ENCODE measurements around the gene PKD1L1. TPM values are rescaled to one million over a fixed set of nuclear protein-coding genes. Genes with fewer than 3 reads are reported as not detected.

The PKD1L1 gene
- polyA plus RNA-seq, 1 of the 3 experiments (the other 2 are of a cell fraction) = 0.10 TPM

DNA sequence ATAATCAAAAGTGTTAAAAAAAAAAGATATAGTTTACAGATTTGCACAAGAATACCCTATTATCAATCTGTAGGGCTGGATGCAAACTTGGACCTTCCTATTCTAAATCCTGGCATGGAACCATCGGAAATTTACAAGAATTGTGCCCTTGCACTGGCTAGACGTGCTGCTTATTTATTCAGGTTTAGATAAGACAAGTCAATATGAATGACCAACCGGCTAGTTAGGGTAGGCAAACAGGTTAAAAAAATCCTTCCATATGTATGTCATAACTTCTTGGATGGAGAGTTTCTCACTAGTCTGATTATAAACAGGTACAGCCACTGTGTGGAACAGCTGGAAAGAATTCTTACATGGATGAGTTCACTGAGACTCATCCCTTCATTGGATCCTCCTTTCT lies 41.4 kb downstream of the PKD1L1 start:
- Histone ChIP-seq H3K9me2 (no peaks in the 10 kb centered on the region), H3K4me1 (ENCODE audit: control insufficient read depth in 1 of 2, insufficient read depth in 2 of 2, low read depth in 1 of 2, low read length in 1 of 2) (no peaks in the 10 kb centered on the region), H3K9me3 (no peaks in the 10 kb centered on the region), H3K4me2 (no peak overlapping the region), H3K27ac (ENCODE audit: low read depth in 2 of 2, low read length in 1 of 2) (no peak overlapping the region), H3K4me3 (ENCODE audit: low read depth in 2 of 2, low read length in 1 of 2) (no peak overlapping the region), H4K20me1 (ENCODE audit: insufficient read depth) (no peaks in the 10 kb centered on the region), H3K79me2 (ENCODE audit: insufficient read depth) (no peaks in the 10 kb centered on the region), H3K36me3 (replicated peaks in 1 of 2; ENCODE audit: control insufficient read depth in 1 of 2, insufficient read depth in 2 of 2, low read length in 1 of 2) (no peaks in the 10 kb centered on the region), H3F3A (replicated peaks; ENCODE audit: insufficient read depth) (no peaks in the 10 kb centered on the region), H3K27me3 (ENCODE audit: insufficient read depth) (peaks cover 6% of the 10 kb centered on the region; the same call in 1 of the 2 replicates), H3K9ac (no peak overlapping the region), H2AFZ (ENCODE audit: low read depth) (no peak overlapping the region)
- 78% methylated on average over 3 of the region's 3 CpGs for WGBS (ENCODE audit: low lambda C conversion rate)
- DNase-seq = no peak
- CTCF ChIA-PET = no interaction called here
- TF ChIP-seq FOSL2 (IDR thresholded peaks at IDR 0.05; ENCODE audit: borderline replicate concordance, low read depth) = no peak
- TF ChIP-seq MXI1 (IDR thresholded peaks at IDR 0.05; ENCODE audit: low read depth, low read length) = no peak
- TF ChIP-seq NFIC (IDR thresholded peaks at IDR 0.05; ENCODE audit: borderline replicate concordance) = no peak
- TF ChIP-seq MEF2A (IDR thresholded peaks at IDR 0.05; ENCODE audit: borderline replicate concordance, low read depth) = no peak
- TF ChIP-seq EZH2phosphoT487 (IDR thresholded peaks at IDR 0.05; ENCODE audit: borderline replicate concordance, low read depth) = no peak
- TF ChIP-seq IRF3 (IDR thresholded peaks at IDR 0.05; ENCODE audit: low read depth, low read length) = no peak
- no peak for TF ChIP-seq EP300 (IDR thresholded peaks at IDR 0.05; ENCODE audit: borderline replicate concordance in 1 of 2, low read depth in 1 of 2, low read length in 1 of 2)
- TF ChIP-seq, protein P1, sequence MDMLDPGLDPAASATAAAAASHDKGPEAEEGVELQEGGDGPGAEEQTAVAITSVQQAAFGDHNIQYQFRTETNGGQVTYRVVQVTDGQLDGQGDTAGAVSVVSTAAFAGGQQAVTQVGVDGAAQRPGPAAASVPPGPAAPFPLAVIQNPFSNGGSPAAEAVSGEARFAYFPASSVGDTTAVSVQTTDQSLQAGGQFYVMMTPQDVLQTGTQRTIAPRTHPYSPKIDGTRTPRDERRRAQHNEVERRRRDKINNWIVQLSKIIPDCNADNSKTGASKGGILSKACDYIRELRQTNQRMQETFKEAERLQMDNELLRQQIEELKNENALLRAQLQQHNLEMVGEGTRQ (IDR thresholded peaks at IDR 0.05; ENCODE audit: borderline replicate concordance, low read depth, low read length) = no peak
- no peak for TF ChIP-seq TCF12 (IDR thresholded peaks at IDR 0.05)
- no peak for TF ChIP-seq RXRA (IDR thresholded peaks at IDR 0.05; ENCODE audit: borderline replicate concordance, low read depth)
- no peak for TF ChIP-seq CHD2 (IDR thresholded peaks at IDR 0.05; ENCODE audit: low read length, partially characterized antibody)
- no peak for TF ChIP-seq RFX5 (IDR thresholded peaks at IDR 0.05; ENCODE audit: low read length)
- POLR2A ChIA-PET = no interaction called here

GRCh38 chr7:47905076-47905920 lies 43.0 kb downstream of the PKD1L1 start:
- Histone ChIP-seq H3K27ac (ENCODE audit: low read depth in 2 of 2, low read length in 1 of 2) (no peak overlapping the region), H3K79me2 (ENCODE audit: insufficient read depth) (no peaks in the 10 kb centered on the region), H3K9me3 (no peaks in the 10 kb centered on the region), H3K9ac (no peak overlapping the region), H3K4me1 (ENCODE audit: control insufficient read depth in 1 of 2, insufficient read depth in 2 of 2, low read depth in 1 of 2, low read length in 1 of 2) (no peaks in the 10 kb centered on the region), H3K27me3 (ENCODE audit: insufficient read depth) (peaks cover 6% of the 10 kb centered on the region; the same call in 1 of the 2 replicates), H3K9me2 (no peaks in the 10 kb centered on the region), H3K4me3 (ENCODE audit: low read depth in 2 of 2, low read length in 1 of 2) (no peak overlapping the region), H3K36me3 (replicated peaks in 1 of 2; ENCODE audit: control insufficient read depth in 1 of 2, insufficient read depth in 2 of 2, low read length in 1 of 2) (no peaks in the 10 kb centered on the region), H3F3A (replicated peaks; ENCODE audit: insufficient read depth) (no peaks in the 10 kb centered on the region), H3K4me2 (no peak overlapping the region), H2AFZ (ENCODE audit: low read depth) (no peak overlapping the region), H4K20me1 (ENCODE audit: insufficient read depth) (no peaks in the 10 kb centered on the region)
- no peak for DNase-seq
- ChIA-PET CTCF (interaction anchor here (1.2 kb wide), 1 partner anchor 639 kb away, joined by 3 read pairs; no protein-coding TSS in a partner anchor), POLR2A (no interaction called here)
- 85% methylated on average over 10 of the region's 10 CpGs for WGBS (ENCODE audit: low lambda C conversion rate)
- TF ChIP-seq REST (IDR thresholded peaks at IDR 0.05; ENCODE audit: low read depth, low read length) (no peak), NFIC (IDR thresholded peaks at IDR 0.05; ENCODE audit: borderline replicate concordance) (no peak), RCOR1 (IDR thresholded peaks at IDR 0.05; ENCODE audit: low read length) (no peak), EP300 (IDR thresholded peaks at IDR 0.05; ENCODE audit: borderline replicate concordance in 1 of 2, low read depth in 1 of 2, low read length in 1 of 2) (no peak), FOSL2 (IDR thresholded peaks at IDR 0.05; ENCODE audit: borderline replicate concordance, low read depth) (no peak), PBX3 (IDR thresholded peaks at IDR 0.05) (no peak), TEAD4 (IDR thresholded peaks at IDR 0.05; ENCODE audit: borderline replicate concordance, insufficient read depth) (no peak), FOXJ3 (CRISPR knock-in tag; IDR thresholded peaks at IDR 0.05) (no peak), CHD2 (IDR thresholded peaks at IDR 0.05; ENCODE audit: low read length, partially characterized antibody) (no peak), MXI1 (IDR thresholded peaks at IDR 0.05; ENCODE audit: low read depth, low read length) (no peak), TCF12 (IDR thresholded peaks at IDR 0.05) (no peak)
- TF ChIP-seq, protein P2, sequence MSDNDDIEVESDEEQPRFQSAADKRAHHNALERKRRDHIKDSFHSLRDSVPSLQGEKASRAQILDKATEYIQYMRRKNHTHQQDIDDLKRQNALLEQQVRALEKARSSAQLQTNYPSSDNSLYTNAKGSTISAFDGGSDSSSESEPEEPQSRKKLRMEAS (IDR thresholded peaks at IDR 0.05; ENCODE audit: low read depth) = no peak

Data from SK-N-SH (cell line).